Testis (tissue), 3 donors: ENCODE data around the gene CPXM2. TPM values are rescaled to one million over a fixed set of nuclear protein-coding genes. Genes with fewer than 3 reads are reported as not detected.

Source experiments
- DNase-seq: peaks from one replicate; pipeline ENCODE4 v3.0.0-alpha.2; 2019
- H3K27ac ChIP-seq, 2 donors: fragments of 200-600 bp; sonication (generic); one replicate each; pipeline ENCODE4 v1.5.1; 2019
- H3K27me3 ChIP-seq: fragments of 200-600 bp; sonication (generic); one replicate; pipeline ENCODE4 v1.5.1; 2019
- H3K36me3 ChIP-seq: fragments of 200-600 bp; sonication (generic); one replicate; pipeline ENCODE4 v1.5.1; 2017; ENCODE audit warnings: low read depth; ENCODE audit errors: missing control alignments
- H3K4me1 ChIP-seq: fragments of 200-600 bp; sonication (generic); one replicate; pipeline ENCODE4 v1.5.1; 2019
- H3K4me3 ChIP-seq, 2 donors: fragments of 200-600 bp; sonication (generic); one replicate each; pipeline ENCODE4 v1.5.1; 2017 to 2019
- H3K9me3 ChIP-seq: fragments of 200-600 bp; sonication (generic); one replicate; pipeline ENCODE4 v1.5.1; 2017
- POLR2A ChIP-seq: fragments of 450-650 bp; IDR thresholded peaks from one replicate; pipeline ENCODE4 v1.6.1; 2017; ENCODE audit warnings: antibody characterized with exemption, mild to moderate bottlenecking, moderate library complexity
- WGBS, 2 donors: methylation state at CpG; one replicate each; pipeline ENCODE4 v1.1.5; 2018; 5-methylcytosine and 5-hydroxymethylcytosine counted together
- intact Hi-C: fragments of 100-400 bp; cut with DNase I; formaldehyde crosslinking; loops from one replicate; pipeline ENCODE4 v1.15.1; 2023; ENCODE audit warnings: low total_unique reads
- polyA plus RNA-seq: library from polyadenylated mRNA; stranded (reverse); fragments of 350-450 nt; fragmentation: Illumina TruSeq; extraction: RNeasy Lipid Tissue Mini Kit (QIAGEN cat#74804); gene quantifications from one replicate; pipeline ENCODE4 v1.2.3, GENCODE V29; 2014; ENCODE audit warnings: low read depth, low replicate concordance; ENCODE audit not compliant: insufficient read depth
- total RNA-seq, 2 donors: library from RNA; depleted of rRNA; stranded (reverse); fragments of >200 nt; gene quantifications; one replicate each; pipeline ENCODE4 v1.2.3, GENCODE V29; 2016
- TF ChIP-seq, protein P1 (sequence below), 3 experiments: fragments of 450-650 bp in 2 of 3; fragments of 200-600 bp in 1 of 3; sonication (generic) in 1 of 3; IDR thresholded peaks; one replicate each; pipeline ENCODE4 v1.5.1; 2016 to 2019; ENCODE audit warnings: antibody characterized with exemption in 3 of 3, mild to moderate bottlenecking in 2 of 3, moderate library complexity in 1 of 3

CPXM2 gene
- total and polyA plus RNA-seq, 3 donors from 2014 or later, result 16.0 to 40.0 (median 17.5) TPM

GRCh38 chr10:123908379-123908778 lies 16.8 kb upstream of the CPXM2 start:
- TF ChIP-seq, protein P1, sequence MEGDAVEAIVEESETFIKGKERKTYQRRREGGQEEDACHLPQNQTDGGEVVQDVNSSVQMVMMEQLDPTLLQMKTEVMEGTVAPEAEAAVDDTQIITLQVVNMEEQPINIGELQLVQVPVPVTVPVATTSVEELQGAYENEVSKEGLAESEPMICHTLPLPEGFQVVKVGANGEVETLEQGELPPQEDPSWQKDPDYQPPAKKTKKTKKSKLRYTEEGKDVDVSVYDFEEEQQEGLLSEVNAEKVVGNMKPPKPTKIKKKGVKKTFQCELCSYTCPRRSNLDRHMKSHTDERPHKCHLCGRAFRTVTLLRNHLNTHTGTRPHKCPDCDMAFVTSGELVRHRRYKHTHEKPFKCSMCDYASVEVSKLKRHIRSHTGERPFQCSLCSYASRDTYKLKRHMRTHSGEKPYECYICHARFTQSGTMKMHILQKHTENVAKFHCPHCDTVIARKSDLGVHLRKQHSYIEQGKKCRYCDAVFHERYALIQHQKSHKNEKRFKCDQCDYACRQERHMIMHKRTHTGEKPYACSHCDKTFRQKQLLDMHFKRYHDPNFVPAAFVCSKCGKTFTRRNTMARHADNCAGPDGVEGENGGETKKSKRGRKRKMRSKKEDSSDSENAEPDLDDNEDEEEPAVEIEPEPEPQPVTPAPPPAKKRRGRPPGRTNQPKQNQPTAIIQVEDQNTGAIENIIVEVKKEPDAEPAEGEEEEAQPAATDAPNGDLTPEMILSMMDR (IDR thresholded peaks at IDR 0.05), result no peak
- TF ChIP-seq POLR2A, result no peak
- no peaks in the 10 kb centered on the region for H3K4me1 ChIP-seq
- no peak for DNase-seq
- WGBS, 2 donors, result 83 to 87% methylated on average over 4 of the region's 4 CpGs
- H3K27me3 ChIP-seq, result no peaks in the 10 kb centered on the region
- no peak overlapping the region for H3K4me3 ChIP-seq
- intact Hi-C loops, result no loop called here
- no peaks in the 10 kb centered on the region for H3K36me3 ChIP-seq
- H3K27ac ChIP-seq, result no peak overlapping the region
- no peaks in the 10 kb centered on the region for H3K9me3 ChIP-seq

DNA sequence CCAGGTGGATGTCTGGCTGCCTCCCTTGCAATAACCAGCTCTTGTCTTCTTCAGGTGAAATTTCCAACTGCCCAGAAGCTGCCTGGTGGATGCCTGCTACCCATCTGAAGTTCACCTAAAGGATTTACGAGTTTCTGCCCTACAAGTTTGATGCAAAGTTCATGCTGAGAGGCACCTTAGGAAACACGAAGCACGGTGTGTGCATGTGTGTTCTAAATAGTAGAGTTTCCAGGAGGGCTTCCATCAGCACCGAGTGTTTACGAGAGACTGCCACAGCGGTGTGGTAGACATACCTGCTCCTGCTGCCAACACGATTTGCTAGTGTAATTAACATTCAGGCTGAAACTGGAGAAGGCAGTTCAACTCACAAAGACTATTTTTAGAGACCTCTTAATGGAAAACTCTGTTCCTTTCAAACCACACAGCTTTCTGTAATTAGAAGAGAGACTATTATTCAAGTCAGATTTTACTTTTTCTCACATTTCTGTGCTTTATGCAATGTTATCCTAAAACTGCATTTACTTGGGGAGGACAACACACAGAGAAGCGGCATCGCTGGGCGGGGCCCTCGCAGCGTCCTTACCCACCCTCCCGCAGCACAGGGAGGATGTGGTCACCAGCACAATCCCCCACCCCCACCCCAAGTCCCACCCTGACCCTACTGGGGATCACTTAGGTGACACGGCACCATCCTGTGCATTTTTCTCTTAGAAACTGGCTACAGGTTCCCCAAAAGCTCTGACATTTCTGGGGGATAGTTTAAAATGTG lies 15.5 kb upstream of the CPXM2 start:
- TF ChIP-seq, protein P1 (IDR thresholded peaks at IDR 0.05), result no peak
- TF ChIP-seq POLR2A, result no peak
- intact Hi-C loops, result no loop called here
- WGBS, 2 donors, result 65 to 76% methylated on average over 14 of the region's 14 CpGs
- Histone ChIP-seq H3K27me3 (no peaks in the 10 kb centered on the region), H3K27ac (no peak overlapping the region), H3K36me3 (no peaks in the 10 kb centered on the region), H3K4me3 (no peak overlapping the region), H3K4me1 (no peaks in the 10 kb centered on the region), H3K9me3 (no peaks in the 10 kb centered on the region)
- no peak for DNase-seq

GRCh38 chr10:123906296-123906695 lies 14.7 kb upstream of the CPXM2 start:
- intact Hi-C loops, result no loop called here
- TF ChIP-seq POLR2A, result no peak
- TF ChIP-seq, protein P1 (IDR thresholded peaks at IDR 0.05), result no peak
- Histone ChIP-seq H3K27ac (no peak overlapping the region), H3K4me3 (no peak overlapping the region), H3K4me1 (no peaks in the 10 kb centered on the region), H3K36me3 (no peaks in the 10 kb centered on the region), H3K9me3 (no peaks in the 10 kb centered on the region), H3K27me3 (no peaks in the 10 kb centered on the region)
- 78 to 88% methylated on average over 4 of the region's 4 CpGs for WGBS, 2 donors
- DNase-seq, result no peak

GRCh38 chr10:123904834-123905409 lies 13.3 kb upstream of the CPXM2 start:
- Histone ChIP-seq H3K4me1 (no peaks in the 10 kb centered on the region), H3K36me3 (no peaks in the 10 kb centered on the region), H3K9me3 (no peaks in the 10 kb centered on the region), H3K27me3 (no peaks in the 10 kb centered on the region), H3K27ac (no peak overlapping the region), H3K4me3 (no peak overlapping the region)
- 73 to 88% methylated on average over 9 to 10 of the region's 10 CpGs for WGBS, 2 donors
- DNase-seq, result no peak
- TF ChIP-seq POLR2A, result no peak
- TF ChIP-seq, protein P1 (IDR thresholded peaks at IDR 0.05), result no peak
- intact Hi-C loops, result no loop called here
